H1 (cell line): ENCODE results near the gene NUDT2. TPM values are rescaled to one million over a fixed set of nuclear protein-coding genes. Genes with fewer than 3 reads are reported as not detected.

ENCODE experiments used
- CTCF ChIA-PET: fragments of 300-600 bp; sonication (Branson Sonifier 250); formaldehyde crosslinking; loops from one replicate; lab custom pipeline; 2021; ENCODE audit not compliant: partially characterized antibody; lab: Charles Lee
- POLR2A ChIA-PET: fragments of 300-600 bp; sonication (Branson Sonifier 250); formaldehyde crosslinking; loops from one replicate; lab custom pipeline; 2021; ENCODE audit warnings: inconsistent platforms; ENCODE audit not compliant: partially characterized antibody; lab: Charles Lee
- DNase-seq, 2 experiments: peaks; one replicate each; pipeline versions ENCODE4 v3.0.0 to v3.0.0-alpha.2; 2010 to 2022; ENCODE audit warnings: low spot score in 2 of 2, low read depth in 1 of 2, mixed read lengths in 1 of 2
- FAIRE-seq: peaks from 2 replicates; lab custom pipeline; 2011; peaks lifted over from hg19 to GRCh38; lab: Jason Lieb, UNC
- H2AFZ ChIP-seq: 2 replicates; pipeline ENCODE4 v1.8.1; 2012; ENCODE audit warnings: low read length, inconsistent platforms
- H2AK5ac ChIP-seq: 2 replicates; pipeline ENCODE4 v1.6.1; 2013; ENCODE audit warnings: low read depth, low read length
- H2BK120ac ChIP-seq: replicated peaks from 2 replicates; pipeline ENCODE3; 2013; ENCODE audit warnings: low read depth, low read length, inconsistent platforms
- H2BK12ac ChIP-seq: 2 replicates; pipeline ENCODE4 v1.6.1; 2013; ENCODE audit warnings: low read depth, low read length
- H2BK15ac ChIP-seq: 2 replicates; pipeline ENCODE4 v1.6.1; 2013; ENCODE audit warnings: low read length
- H2BK20ac ChIP-seq: 2 replicates; pipeline ENCODE4 v1.6.1; 2013; ENCODE audit warnings: low read length
- H2BK5ac ChIP-seq: 2 replicates; pipeline ENCODE4 v1.6.1; 2013; ENCODE audit warnings: low read depth, low read length
- H3K14ac ChIP-seq: 2 replicates; pipeline ENCODE4 v1.6.1; 2013; ENCODE audit warnings: inconsistent platforms; ENCODE audit not compliant: insufficient read length
- H3K18ac ChIP-seq: 2 replicates; pipeline ENCODE4 v1.6.1; 2013; ENCODE audit warnings: low read length; ENCODE audit errors: extremely low read depth
- H3K23ac ChIP-seq: 2 replicates; pipeline ENCODE4 v1.6.1; 2013; ENCODE audit warnings: inconsistent platforms; ENCODE audit not compliant: insufficient read length
- H3K23me2 ChIP-seq: 2 replicates; pipeline ENCODE4 v1.6.1; 2013; ENCODE audit warnings: low read depth, low read length
- H3K27ac ChIP-seq: 2 replicates; pipeline ENCODE4 v1.6.1; 2011; ENCODE audit warnings: low read depth, low read length, inconsistent platforms
- H3K27me3 ChIP-seq, 4 experiments: replicated peaks in 1 of 4; 1 replicate in 1 of 4; 2 replicates in 3 of 4; pipeline versions ENCODE4 v1.6.1 to v1.8.1; 2011 to 2013; ENCODE audit warnings: low read length in 3 of 4, mild to moderate bottlenecking in 3 of 4, inconsistent platforms in 2 of 4, mixed read lengths in 2 of 4, moderate library complexity in 1 of 4; ENCODE audit not compliant: control insufficient read depth in 3 of 4, insufficient read depth in 3 of 4; ENCODE audit errors: extremely low read depth in 1 of 4
- H3K36me3 ChIP-seq, 4 experiments: 2 replicates each; pipeline versions ENCODE4 v1.6.1 to v1.8.1; 2011 to 2013; ENCODE audit warnings: mild to moderate bottlenecking in 4 of 4, low read length in 3 of 4, moderate library complexity in 2 of 4, control low read depth in 1 of 4, inconsistent platforms in 1 of 4; ENCODE audit not compliant: insufficient read depth in 4 of 4, control insufficient read depth in 2 of 4
- H3K4ac ChIP-seq: replicated peaks from 2 replicates; pipeline ENCODE3; 2013; ENCODE audit warnings: low read length, low read depth, mixed read lengths, inconsistent platforms; ENCODE audit not compliant: insufficient read length
- H3K4me1 ChIP-seq, 4 experiments: replicated peaks in 1 of 4; 1 replicate in 1 of 4; 2 replicates in 3 of 4; pipeline versions ENCODE4 v1.6.1 to v1.8.1; 2011 to 2013; ENCODE audit warnings: low read length in 3 of 4, inconsistent platforms in 2 of 4, mixed read lengths in 1 of 4; ENCODE audit not compliant: insufficient read depth in 4 of 4, control insufficient read depth in 3 of 4
- H3K4me2 ChIP-seq, 2 experiments: 2 replicates each; pipeline versions ENCODE4 v1.6.1 to v1.8.1; 2011 to 2013; ENCODE audit warnings: low read depth in 2 of 2, low read length in 2 of 2, control low read depth in 1 of 2, inconsistent platforms in 1 of 2, mild to moderate bottlenecking in 1 of 2; ENCODE audit not compliant: insufficient read depth in 1 of 2
- H3K4me3 ChIP-seq, 4 experiments: fragments of 200-600, 300-600 bp in 1 of 4; sonication (generic), shearing (Covaris generic), sonication (Bioruptor Twin) in 1 of 4; 2 replicates each; pipeline versions ENCODE4 v1.5.1 to v1.8.1; 2011 to 2016; ENCODE audit warnings: low read length in 4 of 4, low read depth in 3 of 4, control low read depth in 2 of 4, inconsistent platforms in 2 of 4, mild to moderate bottlenecking in 2 of 4, mixed read lengths in 1 of 4, moderate library complexity in 1 of 4; ENCODE audit not compliant: insufficient read depth in 2 of 4; ENCODE audit errors: extremely low read depth in 1 of 4
- H3K56ac ChIP-seq: replicated peaks from 2 replicates; pipeline ENCODE3; 2013; ENCODE audit warnings: low read depth, mild to moderate bottlenecking, mixed read lengths, low read length, inconsistent platforms; ENCODE audit not compliant: insufficient read length
- H3K79me1 ChIP-seq: 2 replicates; pipeline ENCODE4 v1.6.1; 2013; ENCODE audit warnings: low read depth, low read length, control low read depth
- H3K79me2 ChIP-seq, 2 experiments: 2 replicates each; pipeline versions ENCODE4 v1.6.1 to v1.8.1; 2012 to 2013; ENCODE audit warnings: low read length in 2 of 2, mild to moderate bottlenecking in 2 of 2, inconsistent platforms in 1 of 2; ENCODE audit not compliant: insufficient read depth in 2 of 2, control insufficient read depth in 1 of 2
- H3K9ac ChIP-seq, 4 experiments: replicated peaks in 1 of 4; 1 replicate in 1 of 4; 2 replicates in 3 of 4; pipeline versions ENCODE4 v1.6.1 to v1.8.1; 2011 to 2013; ENCODE audit warnings: low read depth in 3 of 4, low read length in 3 of 4, control low read depth in 2 of 4, mild to moderate bottlenecking in 2 of 4, moderate library complexity in 2 of 4, inconsistent platforms in 1 of 4; ENCODE audit errors: extremely low read depth in 1 of 4
- H3K9me3 ChIP-seq, 2 experiments: 2 replicates each; pipeline versions ENCODE4 v1.6.1 to v1.8.1; 2012 to 2013; ENCODE audit warnings: mild to moderate bottlenecking in 2 of 2, moderate library complexity in 2 of 2, control low read depth in 1 of 2, inconsistent platforms in 1 of 2, low read depth in 1 of 2, low read length in 1 of 2, mixed read lengths in 1 of 2; ENCODE audit not compliant: insufficient read depth in 2 of 2
- H4K20me1 ChIP-seq, 2 experiments: replicated peaks in 1 of 2; 2 replicates each; pipeline versions ENCODE3 to v1.8.1; 2011 to 2013; ENCODE audit warnings: inconsistent platforms in 2 of 2, low read length in 2 of 2, mild to moderate bottlenecking in 1 of 2; ENCODE audit not compliant: insufficient read depth in 2 of 2, control insufficient read depth in 1 of 2
- H4K5ac ChIP-seq: 2 replicates; pipeline ENCODE4 v1.6.1; 2013; ENCODE audit warnings: low read length, low read depth, mixed read lengths, inconsistent platforms; ENCODE audit not compliant: insufficient read length
- H4K8ac ChIP-seq: 2 replicates; pipeline ENCODE4 v1.8.0; 2013; ENCODE audit warnings: mild to moderate bottlenecking, moderate library complexity, low read length, inconsistent platforms; ENCODE audit not compliant: insufficient read depth; ENCODE audit errors: extremely low read depth
- H4K91ac ChIP-seq: replicated peaks from 2 replicates; pipeline ENCODE3; 2013; ENCODE audit warnings: low read length, mixed read lengths, inconsistent platforms; ENCODE audit not compliant: insufficient read length
- ASH2L ChIP-seq: fragments of 200-600, 300-600 bp; sonication (generic); IDR thresholded peaks from one replicate; pipeline ENCODE4 v1.7.1; 2017; ENCODE audit warnings: low read length
- BACH1 ChIP-seq: IDR thresholded peaks from 2 replicates; pipeline ENCODE4 v1.6.1; 2012; ENCODE audit warnings: low read length, improper control_type of control experiment
- CHD1 ChIP-seq: IDR thresholded peaks from 2 replicates; pipeline ENCODE4 v1.6.1; 2012; ENCODE audit warnings: low read depth, low read length, improper control_type of control experiment
- CTBP2 ChIP-seq: IDR thresholded peaks from 2 replicates; pipeline ENCODE4 v1.7.0; 2011; ENCODE audit warnings: borderline replicate concordance, mild to moderate bottlenecking, moderate library complexity, mixed read lengths, low read length; ENCODE audit not compliant: insufficient read depth, insufficient read length
- E2F6 ChIP-seq: IDR thresholded peaks from 2 replicates; pipeline ENCODE4 v1.6.1; 2012; ENCODE audit warnings: inconsistent platforms
- POU5F1 ChIP-seq: IDR thresholded peaks from 2 replicates; pipeline ENCODE4 v1.6.1; 2011; ENCODE audit warnings: low read depth, mild to moderate bottlenecking, low read length, moderate library complexity
- RFX5 ChIP-seq: IDR thresholded peaks from 2 replicates; pipeline ENCODE4 v1.6.1; 2011; ENCODE audit warnings: low read depth, low read length, improper control_type of control experiment, borderline replicate concordance
- SIN3A ChIP-seq, 2 experiments: IDR thresholded peaks in 1 of 2; conservative IDR thresholded peaks in 1 of 2; 2 replicates each; pipeline ENCODE4 v1.6.1; 2011 to 2012; ENCODE audit warnings: low read length in 2 of 2, improper control_type of control experiment in 1 of 2, low read depth in 1 of 2, mild to moderate bottlenecking in 1 of 2
- SP2 ChIP-seq: IDR thresholded peaks from 2 replicates; pipeline ENCODE4 v1.6.1; 2012; ENCODE audit warnings: mild to moderate bottlenecking, low read length, inconsistent platforms
- SP4 ChIP-seq: IDR thresholded peaks from 2 replicates; pipeline ENCODE4 v1.6.1; 2012; ENCODE audit warnings: low read length, inconsistent platforms
- TCF12 ChIP-seq: IDR thresholded peaks from 2 replicates; pipeline ENCODE4 v1.6.1; 2011; ENCODE audit warnings: low read depth, mild to moderate bottlenecking, low read length
- WGBS, 2 experiments: shearing (Covaris generic) in 1 of 2; methylation state at CpG; one replicate each; pipeline versions ENCODE4 v1.1.6 to v1.1.7; 2013 to 2015; ENCODE audit warnings: low lambda C conversion rate in 2 of 2, mixed read lengths in 2 of 2, inconsistent platforms in 1 of 2, low coverage in 1 of 2, missing lambda C conversion rate in 1 of 2; ENCODE audit not compliant: insufficient replicate concordance in 2 of 2, insufficient coverage in 1 of 2, insufficient read length in 1 of 2; ENCODE audit errors: extremely low coverage in 1 of 2, missing lambda C conversion rate in 1 of 2; 5-methylcytosine and 5-hydroxymethylcytosine counted together
- polyA plus RNA-seq, 7 experiments: library from polyadenylated mRNA; depleted of rRNA in 3 of 7; stranded (reverse) in 5 of 7; unstranded in 2 of 7; fragments of >200 nt in 5 of 7; fragments of 200-250 nt in 2 of 7; gene quantifications; 1 replicate in 5 of 7; 2 replicates in 1 of 7; 4 replicates in 1 of 7; pipeline versions ENCODE4 v1.2.1 to v1.2.3, GENCODE V29; 2011 to 2013; ENCODE audit warnings: missing spikeins in 2 of 7, mixed read lengths in 2 of 7
- total RNA-seq: library from RNA; stranded (reverse); fragmentation: NEBNext Ultra II Directional; extraction: Animal tissue kit (Norgen Biotek cat#: 25700); gene quantifications from 2 replicates; pipeline ENCODE4 v1.2.1, GENCODE V29; 2021

Gene NUDT2
- total and polyA plus RNA-seq, 2 of the 8 experiments (the other 6 are each of a cell fraction or from before 2014, with no cell fraction given): 16.7 to 23.7 TPM

GRCh38 chr9:34338665-34339385 is 9.5 kb downstream of the NUDT2 start:
- FAIRE-seq (no peak), DNase-seq (no peak)
- ChIA-PET POLR2A (interaction anchor here (0.7 to 1.2 kb wide), 2 partner anchors 34 to 295 kb away, joined by 3 read pairs; no protein-coding TSS in a partner anchor), CTCF (interaction anchor here (0.6 to 16.6 kb wide), 6 partner anchors 9 to 157 kb away, joined by 3 to 350 read pairs (median 4); partner anchors contain the start of gene MYORG)
- no peak overlapping the region for H3K18ac ChIP-seq
- H3K9ac ChIP-seq: no peak overlapping the region
- no peaks in the 10 kb centered on the region; the same call in 1 of the 2 replicates for H3K79me1 ChIP-seq
- no peak overlapping the region for H2BK15ac ChIP-seq
- H3K4me2 ChIP-seq: no peak overlapping the region
- no peak overlapping the region for H2AFZ ChIP-seq
- H3K79me2 ChIP-seq: no peaks in the 10 kb centered on the region
- H3K4me3 ChIP-seq: no peak overlapping the region
- no peak overlapping the region for H3K23ac ChIP-seq
- no peak overlapping the region for H3K27ac ChIP-seq
- peaks cover 0 to 11% (median 5%) of the 10 kb centered on the region in 4 experiments; a peak in 4 of 8 replicates for H3K36me3 ChIP-seq
- no peaks in the 10 kb centered on the region for H3K27me3 ChIP-seq
- H2BK20ac ChIP-seq: no peak overlapping the region
- H4K5ac ChIP-seq: no peak overlapping the region
- no peaks in the 10 kb centered on the region for H3K9me3 ChIP-seq
- H4K20me1 ChIP-seq: peaks cover 0 to 2% of the 10 kb centered on the region in 2 experiments
- H3K23me2 ChIP-seq: no peaks in the 10 kb centered on the region
- no peak overlapping the region for H3K56ac ChIP-seq
- no peak overlapping the region for H4K91ac ChIP-seq
- no peak overlapping the region for H2BK12ac ChIP-seq
- peaks cover 2 to 9% (median 8%) of the 10 kb centered on the region in 4 experiments; a peak in 5 of 7 replicates for H3K4me1 ChIP-seq
- no peak overlapping the region for H2BK120ac ChIP-seq
- H3K4ac ChIP-seq: no peak overlapping the region
- no peak overlapping the region for H2AK5ac ChIP-seq
- no peak overlapping the region for H4K8ac ChIP-seq
- H2BK5ac ChIP-seq: no peak overlapping the region
- no peak overlapping the region for H3K14ac ChIP-seq
- WGBS, 2 experiments: 100% methylated on average over 2 of the region's 2 CpGs; no CpG with 5 or more reads in 1 of the 2 experiments
- no peak for TF ChIP-seq CTBP2
- no peak for TF ChIP-seq E2F6
- no peak for TF ChIP-seq SP2
- no peak for TF ChIP-seq SP4
- TF ChIP-seq BACH1: no peak
- no peak for TF ChIP-seq SIN3A (conservative IDR thresholded peaks at IDR 0.05 in 1 of 2, IDR thresholded peaks at IDR 0.05 in 1 of 2; ENCODE audit: low read depth in 1 of 2, low read length in 2 of 2)
- TF ChIP-seq ASH2L: no peak
- TF ChIP-seq CHD1: no peak
- no peak for TF ChIP-seq TCF12
- TF ChIP-seq RFX5: no peak
- no peak for TF ChIP-seq POU5F1
